KMS-11 (cell line): ENCODE results near the gene SMIM43.

Experiments
- H2AFZ ChIP-seq: fragments of 200-600 bp; sonication (generic); 2 replicates; pipeline ENCODE4 v1.6.1; 2016; ENCODE audit warnings: antibody characterized with exemption, mixed run types, low read depth
- H3K27ac ChIP-seq: fragments of 200-600 bp; sonication (generic); 2 replicates; pipeline ENCODE4 v1.6.1; 2016; ENCODE audit warnings: mild to moderate bottlenecking, mixed run types
- H3K27me3 ChIP-seq: fragments of 200-600 bp; sonication (generic); 2 replicates; pipeline ENCODE4 v1.6.1; 2017; ENCODE audit warnings: mild to moderate bottlenecking, low read depth, mixed run types, moderate library complexity; ENCODE audit not compliant: insufficient read depth
- H3K36me3 ChIP-seq: fragments of 200-600 bp; sonication (generic); 2 replicates; pipeline ENCODE4 v1.6.1; 2017; ENCODE audit warnings: mild to moderate bottlenecking, mixed run types; ENCODE audit not compliant: insufficient read depth
- H3K4me1 ChIP-seq: fragments of 200-600 bp; sonication (generic); 2 replicates; pipeline ENCODE4 v1.6.1; 2016; ENCODE audit warnings: mild to moderate bottlenecking, low read depth, mixed run types; ENCODE audit not compliant: poor library complexity, severe bottlenecking
- H3K4me2 ChIP-seq: fragments of 200-600 bp; sonication (generic); 2 replicates; pipeline ENCODE4 v1.7.0; 2016; ENCODE audit warnings: mild to moderate bottlenecking, mixed run types
- H3K4me3 ChIP-seq: fragments of 200-600 bp; sonication (generic); IDR thresholded peaks from 2 replicates; pipeline ENCODE4 v1.6.1; 2017; ENCODE audit warnings: low read depth, low read length, mixed read lengths; ENCODE audit not compliant: insufficient read depth
- H3K79me2 ChIP-seq: fragments of 200-600 bp; sonication (generic); 2 replicates; pipeline ENCODE4 v1.6.1; 2016; ENCODE audit warnings: low read depth, mixed run types; ENCODE audit not compliant: insufficient read depth
- H3K9ac ChIP-seq: fragments of 200-600 bp; sonication (generic); 2 replicates; pipeline ENCODE4 v1.6.1; 2016; ENCODE audit warnings: mild to moderate bottlenecking, mixed run types
- H4K20me1 ChIP-seq: fragments of 200-600 bp; sonication (generic); 2 replicates; pipeline ENCODE4 v1.6.1; 2016; ENCODE audit warnings: mild to moderate bottlenecking, mixed run types; ENCODE audit not compliant: insufficient read depth
- CTCF ChIP-seq: fragments of 200-600 bp; sonication (generic); conservative IDR thresholded peaks from 2 replicates; pipeline ENCODE4 v1.6.1; 2017; ENCODE audit warnings: low read depth, mild to moderate bottlenecking, antibody characterized with exemption, low read length, moderate library complexity, mixed read lengths

Gene SMIM43

GRCh38 chr4:121764702-121765367 is at the start of gene SMIM43:
TSS of gene SMIM43 (minus strand) at chr4:121765164. CDS start at chr4:121765105, 59 bp downstream.
- Histone ChIP-seq H3K9ac (no peak within 1 kb of the TSS), H3K4me2 (no peak within 1 kb of the TSS), H2AFZ (no peak within 1 kb of the TSS), H3K4me3 (no peak within 1 kb of the TSS), H3K79me2 (no peaks in the 10 kb centered on the region), H3K36me3 (no peaks in the 10 kb centered on the region), H3K4me1 (no peaks in the 10 kb centered on the region), H3K27me3 (no peaks in the 10 kb centered on the region), H4K20me1 (no peaks in the 10 kb centered on the region), H3K27ac (no peak within 1 kb of the TSS)
- no peak for TF ChIP-seq CTCF

GRCh38 chr4:121814756-121815155 is 49.8 kb upstream of the SMIM43 start:
- H3K4me3 ChIP-seq, result no peak overlapping the region
- no peak overlapping the region for H3K4me2 ChIP-seq
- no peak for TF ChIP-seq CTCF
- H3K4me1 ChIP-seq, result peaks cover 8% of the 10 kb centered on the region
- H3K79me2 ChIP-seq, result peaks cover 19% of the 10 kb centered on the region; the same call in 1 of the 2 replicates
- H3K27ac ChIP-seq, result no peak overlapping the region
- H3K9ac ChIP-seq, result no peak overlapping the region
- H3K36me3 ChIP-seq, result peaks cover 18% of the 10 kb centered on the region; the same call in 1 of the 2 replicates
- H2AFZ ChIP-seq, result no peak overlapping the region
- no peaks in the 10 kb centered on the region for H3K27me3 ChIP-seq
- no peaks in the 10 kb centered on the region for H4K20me1 ChIP-seq

GRCh38 chr4:121811122-121811521 is 46.2 kb upstream of the SMIM43 start:
- Histone ChIP-seq H3K9ac (no peak overlapping the region), H3K79me2 (no peaks in the 10 kb centered on the region; the same call in 1 of the 2 replicates), H3K4me3 (no peak overlapping the region), H3K27me3 (no peaks in the 10 kb centered on the region), H3K4me2 (no peak overlapping the region), H3K27ac (no peak overlapping the region), H3K36me3 (peaks cover 12% of the 10 kb centered on the region; the same call in 1 of the 2 replicates), H4K20me1 (no peaks in the 10 kb centered on the region), H3K4me1 (no peaks in the 10 kb centered on the region), H2AFZ (no peak overlapping the region)
- TF ChIP-seq CTCF, result no peak

- H3K9ac ChIP-seq, result no peak overlapping the region
- no peaks in the 10 kb centered on the region for H3K27me3 ChIP-seq
- no peak for TF ChIP-seq CTCF
- H3K4me3 ChIP-seq, result no peak overlapping the region
- no peaks in the 10 kb centered on the region for H4K20me1 ChIP-seq
- peaks cover 12% of the 10 kb centered on the region for H3K4me1 ChIP-seq
- peaks cover 9% of the 10 kb centered on the region; the same call in 1 of the 2 replicates for H3K36me3 ChIP-seq
- no peak overlapping the region for H3K4me2 ChIP-seq
- H3K27ac ChIP-seq, result no peak overlapping the region
- no peak overlapping the region for H2AFZ ChIP-seq
- peaks cover 17% of the 10 kb centered on the region; the same call in 1 of the 2 replicates for H3K79me2 ChIP-seq
Measured at GRCh38 chr4:121806411-121806810, 41.4 kb upstream of the SMIM43 start.
